ENCODE data around the gene LGSN.

- TF ChIP-seq CTCF (conservative IDR thresholded peaks at IDR 0.05; ENCODE audit: low read length) (no peak), EZH2phosphoT487 (IDR thresholded peaks at IDR 0.05; ENCODE audit: borderline replicate concordance) (no peak)
These were observed 52.0 kb downstream of the LGSN start for GRCh38 chr6:63267828-63268227.
